T-helper 22 cell (primary cell): ENCODE measurements around the gene TLE1.

ENCODE experiments used
- DNase-seq: peaks from one replicate; pipeline ENCODE4 v3.0.0-alpha.2; 2020; ENCODE audit warnings: low read depth

Gene TLE1

DNA sequence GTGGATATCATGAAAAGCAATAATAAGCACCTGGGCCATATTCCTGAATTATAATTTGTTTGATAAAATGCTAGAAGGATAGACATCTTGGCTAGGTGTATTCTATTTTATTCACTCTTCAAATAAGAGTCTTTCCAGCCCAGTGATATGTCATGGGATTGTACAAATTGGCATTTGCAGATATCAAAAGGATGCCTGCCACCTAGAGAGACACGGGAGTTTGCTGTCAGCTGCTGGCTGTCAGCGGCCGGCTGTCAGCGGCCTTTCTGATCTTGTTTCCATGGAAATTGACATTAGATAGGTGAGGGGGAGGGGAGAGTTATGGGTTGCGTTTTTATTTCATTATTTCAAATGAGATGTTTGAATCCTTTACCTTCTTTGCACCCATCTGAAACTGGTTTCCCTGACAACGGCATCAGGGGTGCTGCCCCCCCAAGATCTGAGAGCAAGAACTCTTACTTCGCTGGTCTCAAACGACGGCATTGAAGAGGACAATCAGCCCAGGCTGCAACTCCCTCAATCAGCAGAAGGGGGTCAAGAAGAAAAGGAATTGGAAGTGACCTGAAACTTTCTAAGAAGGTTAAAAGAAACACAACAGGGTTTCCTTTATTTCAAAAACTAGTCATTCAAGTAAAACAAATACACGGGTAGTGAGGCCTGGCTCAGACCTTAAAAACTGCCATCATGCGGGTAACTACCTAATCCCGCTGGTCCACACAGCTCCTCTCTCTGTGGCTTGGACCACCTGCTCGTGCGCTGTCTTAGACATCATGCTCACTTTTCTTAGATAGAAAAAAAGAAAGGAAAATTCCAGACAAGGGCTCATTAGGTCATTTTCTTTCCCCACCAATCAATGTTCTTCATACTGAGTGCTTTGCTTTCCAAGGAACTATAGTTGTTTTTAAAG is 115.7 kb downstream of the TLE1 start:
- DNase-seq, result no peak

DNA sequence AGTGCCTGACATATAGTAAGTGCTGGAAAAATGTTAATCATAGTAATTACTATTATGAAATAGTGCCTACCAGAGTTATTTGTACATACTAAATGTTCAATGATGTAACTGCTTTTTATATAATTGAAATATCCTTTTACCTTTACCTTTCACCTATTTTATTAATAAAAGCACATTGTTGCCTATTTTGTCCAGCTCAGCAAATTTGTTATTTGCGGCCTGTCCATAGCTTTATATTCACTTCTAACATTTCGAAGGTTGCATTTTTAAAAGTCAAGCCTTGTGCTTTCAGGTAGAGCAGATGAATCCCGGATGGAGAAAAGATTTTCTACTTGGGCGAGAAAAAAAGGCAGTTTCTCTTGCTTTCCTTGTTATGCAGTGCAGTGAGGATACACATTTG is 119.3 kb downstream of the TLE1 start:
- no peak for DNase-seq

DNA sequence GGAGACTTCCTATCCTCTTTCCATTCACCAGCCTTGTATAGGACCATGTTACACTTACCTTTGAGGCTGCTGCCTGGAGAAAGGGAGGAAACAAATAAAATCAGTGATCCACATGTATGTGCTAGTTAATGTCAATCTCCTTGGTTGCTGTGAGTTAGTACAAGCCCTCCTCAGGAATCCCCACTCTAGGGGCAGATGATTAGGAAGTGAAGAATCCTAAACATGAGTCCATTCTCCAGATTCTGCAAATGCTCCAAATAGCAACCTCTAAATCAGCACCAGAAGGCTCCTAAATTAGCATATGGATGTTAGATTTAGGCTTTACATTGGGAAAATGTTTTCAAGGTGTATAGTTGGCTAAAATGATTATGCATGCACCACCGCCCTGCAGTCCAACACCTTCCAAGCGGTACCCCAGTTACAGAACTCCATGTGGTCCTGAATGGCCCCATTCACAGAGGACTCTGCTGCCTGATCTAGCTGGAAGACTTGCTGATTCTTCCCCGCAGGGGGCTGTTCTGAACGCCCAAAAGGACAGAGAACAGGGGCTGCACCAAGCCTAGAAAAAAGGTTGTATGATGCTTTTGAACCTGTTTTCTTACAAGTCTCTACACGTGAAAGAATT is 123.2 kb downstream of the TLE1 start:
- no peak for DNase-seq

GRCh38 chr9:81565609-81566008 is 123.7 kb downstream of the TLE1 start:
- DNase-seq, result no peak

GRCh38 chr9:81565144-81565543 is 124.2 kb downstream of the TLE1 start:
- no peak for DNase-seq

GRCh38 chr9:81564632-81565031 is 124.7 kb downstream of the TLE1 start:
- DNase-seq, result no peak

GRCh38 chr9:81563739-81564138 is 125.6 kb downstream of the TLE1 start:
- no peak for DNase-seq

DNA sequence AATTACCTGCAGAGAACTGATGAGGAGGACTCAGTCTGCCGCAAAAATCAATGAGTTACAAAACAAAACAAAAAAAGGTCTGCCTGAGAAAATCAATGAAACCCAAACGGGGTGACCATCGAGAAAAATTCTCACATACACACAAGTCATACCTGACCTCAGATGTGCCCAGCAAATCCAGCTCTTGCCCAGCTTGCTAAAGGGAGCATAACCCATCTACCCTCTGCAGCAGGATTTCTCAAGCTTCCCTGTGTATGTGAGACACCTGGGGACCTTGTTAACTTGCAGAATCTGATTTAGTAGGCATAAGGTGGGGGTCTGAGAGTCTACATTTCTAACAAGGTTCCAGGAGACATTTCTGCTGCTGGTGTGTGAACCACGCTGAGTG is 126.3 kb downstream of the TLE1 start:
- DNase-seq, result no peak

GRCh38 chr9:81562231-81563019 is 126.9 kb downstream of the TLE1 start:
- DNase-seq, result no peak

- no peak for DNase-seq
Measured at GRCh38 chr9:81560851-81561732, 128.3 kb downstream of the TLE1 start.

DNA sequence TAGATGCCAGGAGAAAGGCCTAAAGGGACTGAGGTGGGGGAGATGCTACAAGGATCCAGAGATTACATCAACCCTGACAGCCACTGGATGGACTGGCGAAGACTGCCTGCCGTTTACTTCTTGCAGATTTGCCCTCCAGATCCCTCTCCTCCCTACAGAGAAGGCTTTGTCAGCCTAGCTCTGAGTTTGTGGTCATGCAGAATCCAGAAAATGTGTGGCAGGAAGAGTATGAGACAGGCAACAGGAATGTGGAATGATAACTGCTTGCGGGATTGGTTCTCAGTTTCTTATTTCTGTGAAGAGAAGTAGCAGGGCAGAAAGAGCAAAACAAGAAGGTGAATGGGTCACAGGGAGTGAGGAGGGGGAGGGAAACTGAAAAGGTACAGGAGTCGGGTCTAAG is 129.6 kb downstream of the TLE1 start:
- no peak for DNase-seq

DNA sequence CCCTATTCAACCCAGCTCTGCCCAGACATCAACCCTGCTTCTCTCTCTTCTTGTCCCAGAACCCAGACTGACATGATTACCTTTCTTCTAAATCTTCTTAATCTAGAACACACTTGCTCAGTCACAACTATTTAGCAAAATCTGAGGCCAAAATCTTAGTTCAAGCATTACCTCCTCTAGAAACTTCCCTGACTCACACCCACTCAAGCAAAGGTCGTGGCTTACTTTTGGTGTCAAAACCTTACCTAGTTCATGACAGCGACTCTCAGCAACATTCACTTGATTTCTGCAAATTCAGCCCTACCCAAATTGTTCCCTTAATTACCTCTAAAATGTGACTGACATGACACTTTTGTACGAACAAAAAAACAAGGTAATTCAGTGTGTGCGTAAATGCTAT is 130.2 kb downstream of the TLE1 start:
- no peak for DNase-seq

DNA sequence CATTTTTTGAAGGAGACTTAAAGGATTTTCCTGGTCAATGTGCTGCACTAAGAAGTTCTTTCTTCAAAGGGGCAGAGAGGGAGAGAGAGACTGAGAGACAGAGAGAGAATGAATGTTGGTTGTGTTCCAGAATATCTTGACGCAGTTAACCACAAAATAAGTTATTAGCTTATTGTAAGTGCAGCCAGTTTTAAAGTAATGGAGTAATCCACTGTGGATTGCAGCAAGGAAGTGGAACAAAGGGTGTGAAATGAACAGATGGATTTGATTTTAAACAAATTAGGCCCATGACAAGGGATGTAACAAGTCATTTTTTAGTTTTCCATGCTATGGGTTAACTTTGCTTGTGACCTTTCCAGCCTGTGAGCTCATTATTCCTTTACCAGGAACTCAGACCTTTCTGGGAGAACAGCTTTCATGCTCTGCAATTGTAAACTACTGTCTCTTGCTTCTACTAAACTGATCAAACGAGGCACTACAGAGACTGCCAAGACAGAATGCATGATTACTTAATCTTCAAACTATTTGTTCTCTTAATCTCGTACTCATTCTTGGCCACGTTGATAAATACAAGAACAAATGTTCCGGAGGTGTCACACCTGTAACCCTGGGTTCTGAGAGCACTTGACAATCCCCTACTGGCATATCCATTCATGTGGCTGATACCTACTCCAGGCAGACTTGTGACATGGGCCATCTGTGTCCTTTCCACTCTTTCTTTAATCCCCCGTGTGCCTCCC is 131.1 kb downstream of the TLE1 start:
- DNase-seq, result no peak

DNA sequence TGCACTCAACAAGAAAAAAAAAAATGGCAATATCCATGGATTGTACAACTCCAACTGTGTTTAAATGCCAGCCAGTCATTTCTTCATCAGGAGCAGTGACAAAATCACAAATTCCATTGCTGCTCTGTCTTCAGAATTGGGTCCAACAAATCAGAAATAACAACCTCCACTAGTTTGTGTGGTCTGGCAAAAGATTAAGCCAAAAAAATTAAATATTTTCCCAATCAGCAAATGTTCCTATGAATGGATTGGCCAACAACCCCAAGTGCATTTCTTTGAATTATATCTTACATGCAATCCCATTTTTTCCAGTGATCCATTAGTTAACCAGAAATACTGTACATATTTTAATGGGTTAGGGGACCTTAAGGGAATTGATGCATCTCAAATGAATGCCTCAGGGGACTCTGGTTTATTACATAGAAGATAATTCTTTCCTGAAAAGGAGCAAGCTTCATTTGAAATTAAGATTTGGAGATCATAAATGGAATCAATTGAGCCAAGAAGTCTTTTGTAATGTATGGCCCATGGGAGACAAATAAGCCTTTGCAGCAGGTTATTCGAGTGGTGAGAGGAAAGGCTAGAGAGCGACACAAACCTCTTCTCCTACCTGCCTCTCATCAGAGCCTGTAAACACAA is 131.8 kb downstream of the TLE1 start:
- DNase-seq, result no peak

GRCh38 chr9:81556923-81557322 is 132.4 kb downstream of the TLE1 start:
- DNase-seq, result no peak

DNA sequence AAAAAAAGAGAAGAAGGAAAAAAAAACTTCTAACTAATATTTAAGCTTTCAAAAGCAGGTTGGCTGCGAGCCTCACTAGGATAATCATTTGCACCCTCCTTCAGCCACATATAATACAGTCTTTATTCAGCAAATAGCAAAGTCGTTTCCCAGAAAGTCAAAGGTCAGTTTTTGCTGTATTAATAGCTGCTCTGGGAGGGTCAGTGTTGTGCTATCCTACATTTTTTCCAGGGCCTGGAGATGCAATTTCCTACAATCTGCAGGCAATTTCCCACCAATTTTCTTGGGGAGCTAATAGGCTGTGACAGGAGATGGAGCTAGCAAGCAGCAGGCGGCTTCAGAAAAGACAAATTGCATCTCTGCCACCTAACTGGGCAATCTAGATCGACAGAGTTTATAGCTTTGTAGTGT is 136.8 kb downstream of the TLE1 start:
- no peak for DNase-seq

- no peak for DNase-seq
Measured at GRCh38 chr9:81550207-81550583, 139.2 kb downstream of the TLE1 start.

DNA sequence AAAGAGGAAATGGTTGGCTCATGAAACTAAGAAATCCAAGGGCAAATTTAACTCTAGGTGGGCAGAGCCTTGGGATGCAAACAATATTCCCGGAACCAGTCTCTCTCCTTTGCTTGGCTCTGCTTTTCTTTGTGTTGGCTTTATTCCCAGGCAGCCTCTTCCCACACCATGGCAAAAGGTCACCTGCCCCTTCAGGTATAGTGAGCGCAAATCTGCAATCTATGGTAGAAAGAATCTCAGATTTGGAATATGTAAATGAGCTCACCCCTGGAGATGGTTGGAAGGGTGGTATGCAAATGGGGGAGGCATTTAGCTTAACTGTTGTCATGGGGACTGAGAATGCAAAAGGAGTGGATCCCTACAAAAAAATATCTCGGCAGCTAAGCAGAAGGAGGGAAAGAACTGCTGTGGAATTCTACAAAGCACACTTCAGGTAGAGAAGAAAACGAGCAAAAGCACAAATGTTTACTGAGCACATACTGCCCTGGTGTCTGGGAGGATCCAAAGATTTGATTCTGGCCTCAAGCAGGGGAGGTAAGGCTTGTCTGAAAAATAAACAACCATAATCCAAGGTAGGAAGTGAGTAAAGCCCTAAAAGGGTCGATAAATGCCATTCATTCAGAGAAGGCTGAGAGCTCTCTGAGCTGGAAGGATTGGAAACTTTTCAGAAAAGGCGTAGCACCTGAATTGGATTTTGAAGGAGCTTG is 139.7 kb downstream of the TLE1 start:
- no peak for DNase-seq

- DNase-seq, result no peak
Measured at GRCh38 chr9:81548911-81549310, 140.4 kb downstream of the TLE1 start.

GRCh38 chr9:81546489-81546888 is 142.9 kb downstream of the TLE1 start:
- no peak for DNase-seq
